Activated T-helper 9 cell treated with anti-CD3 and anti-CD28 coated beads, Interleukin-2, amount 50 U/mL, for 16 hours (primary cell): ENCODE results near the gene TTLL3.
A peak's percentile ranks its signal among the peaks of the same experiment; 100 is the strongest.
"Not testable (repeated sequence)": the region's sequence is repeated elsewhere in the genome, so short reads cannot be mapped to it uniquely, and the experiment has no call there.

ENCODE experiments used
- DNase-seq: peaks from one replicate; pipeline ENCODE4 v3.0.0-alpha.2; 2020; ENCODE audit warnings: low read depth

The TTLL3 gene

GRCh38 chr3:9838856-9839255 lies 28.8 kb downstream of the TTLL3 start:
- DNase-seq: no peak

- no peak for DNase-seq
Measured at GRCh38 chr3:9841015-9841414, 31.0 kb downstream of the TTLL3 start.

GRCh38 chr3:9843715-9844438 lies 33.8 kb downstream of the TTLL3 start, which contains the start of gene RPUSD3:
Gene RPUSD3, minus strand, starts transcription at chr3:9844008. Its CDS starts 18 bp downstream, at chr3:9843990.
- peak; percentile 93 for DNase-seq

- DNase-seq: no peak
Measured at GRCh38 chr3:9846231-9846630, 36.2 kb downstream of the TTLL3 start.

- DNase-seq: no peak
Measured at GRCh38 chr3:9846931-9847488, 36.9 kb downstream of the TTLL3 start.

GRCh38 chr3:9847870-9848269 lies 37.8 kb downstream of the TTLL3 start:
- DNase-seq: not testable (repeated sequence)

GRCh38 chr3:9848860-9849259 lies 38.8 kb downstream of the TTLL3 start:
- DNase-seq: not testable (repeated sequence)

- DNase-seq: not testable (repeated sequence)
Measured at GRCh38 chr3:9851383-9851782, 41.3 kb downstream of the TTLL3 start.

- DNase-seq: not testable (repeated sequence)
Measured at GRCh38 chr3:9851926-9852325, 41.9 kb downstream of the TTLL3 start.

GRCh38 chr3:9852528-9852927 lies 42.5 kb downstream of the TTLL3 start:
- DNase-seq: no peak

- not testable (repeated sequence) for DNase-seq
Measured at GRCh38 chr3:9854291-9854940, 44.4 kb downstream of the TTLL3 start.

- no peak for DNase-seq
Measured at GRCh38 chr3:9855594-9855993, 45.5 kb downstream of the TTLL3 start.

- DNase-seq: no peak
Measured at GRCh38 chr3:9859530-9860025, 49.5 kb downstream of the TTLL3 start.

GRCh38 chr3:9861201-9861600 lies 51.1 kb downstream of the TTLL3 start:
- no peak for DNase-seq

- no peak for DNase-seq
Measured at GRCh38 chr3:9861626-9862130, 51.6 kb downstream of the TTLL3 start.

GRCh38 chr3:9862391-9863057 lies 52.5 kb downstream of the TTLL3 start:
- DNase-seq: peak; percentile 13

GRCh38 chr3:9863058-9863772 lies 53.2 kb downstream of the TTLL3 start:
- no peak for DNase-seq

GRCh38 chr3:9864200-9864927 lies 54.3 kb downstream of the TTLL3 start:
- DNase-seq: no peak

GRCh38 chr3:9865125-9865637 lies 55.1 kb downstream of the TTLL3 start:
- not testable (repeated sequence) for DNase-seq

- DNase-seq: no peak
Measured at GRCh38 chr3:9866639-9867038, 56.6 kb downstream of the TTLL3 start.

GRCh38 chr3:9867106-9867505 lies 57.0 kb downstream of the TTLL3 start:
- DNase-seq: no peak
